Esophagus squamous epithelium (tissue), 4 donors: ENCODE measurements around the gene SH3GL1.

Experiments used
- CTCF ChIP-seq, 6 experiments: fragments of 450-650 bp in 4 of 6; fragments of 200-600 bp in 2 of 6; sonication (generic) in 2 of 6; IDR thresholded peaks; one replicate each; pipeline ENCODE4 v1.5.1; 2016 to 2019; ENCODE audit warnings: antibody characterized with exemption in 6 of 6, mild to moderate bottlenecking in 4 of 6, moderate library complexity in 4 of 6
- POLR2A ChIP-seq, 4 donors: fragments of 450-650 bp; IDR thresholded peaks; one replicate each; pipeline ENCODE4 v1.6.1; 2017; ENCODE audit warnings: antibody characterized with exemption in 4 of 4, mild to moderate bottlenecking in 4 of 4, moderate library complexity in 3 of 4

GRCh38 chr19:4401769-4402170 is 1.4 kb upstream of the SH3GL1 start:
- TF ChIP-seq CTCF (IDR thresholded peaks at IDR 0.05) (no peak), POLR2A (IDR thresholded peaks at IDR 0.05) (no peak)
